PFSK-1 (cell line): Measurements from ENCODE around the gene DNAJC5.
A peak's percentile ranks its signal among the peaks of the same experiment; 100 is the strongest.

ENCODE experiments used
- FOXP2 ChIP-seq: optimal IDR thresholded peaks from 2 replicates; pipeline ENCODE3; 2011; ENCODE audit warnings: borderline replicate concordance, control low read depth, inconsistent platforms; ENCODE audit not compliant: insufficient read depth; ENCODE audit errors: extremely low read length, extremely low read depth
- POLR2AphosphoS5 ChIP-seq: IDR thresholded peaks from 2 replicates; pipeline ENCODE4 v1.6.1; 2012; ENCODE audit warnings: low read depth, mild to moderate bottlenecking, control low read depth, low read length, moderate library complexity
- REST ChIP-seq, 2 experiments: IDR thresholded peaks; 2 replicates each; pipeline versions ENCODE4 v1.6.1 to v1.8.0; 2011 to 2012; ENCODE audit warnings: low read depth in 2 of 2, low read length in 2 of 2, control low read depth in 1 of 2, inconsistent platforms in 1 of 2, mild to moderate bottlenecking in 1 of 2, moderate library complexity in 1 of 2; ENCODE audit not compliant: insufficient read depth in 1 of 2
- SIN3A ChIP-seq: IDR thresholded peaks from 2 replicates; pipeline ENCODE4 v1.6.1; 2012; ENCODE audit warnings: mild to moderate bottlenecking, low read length, moderate library complexity, borderline replicate concordance; ENCODE audit not compliant: insufficient read depth
- TAF1 ChIP-seq: IDR thresholded peaks from 2 replicates; pipeline ENCODE4 v1.6.1; 2012; ENCODE audit warnings: low read length, control low read depth, borderline replicate concordance; ENCODE audit not compliant: insufficient read depth

GRCh38 chr20:63942250-63942951 lies 47.5 kb downstream of the DNAJC5 start:
- no peak for TF ChIP-seq POLR2AphosphoS5
- TF ChIP-seq REST (IDR thresholded peaks at IDR 0.05; ENCODE audit: insufficient read depth in 1 of 2, low read depth in 2 of 2, low read length in 2 of 2) = no peak
- peak; percentile 19; the same call in 1 of the 2 replicates for TF ChIP-seq SIN3A
- no peak for TF ChIP-seq TAF1
- no peak for TF ChIP-seq FOXP2
